A673 (cell line): Measurements from ENCODE around the gene VTN. TPM values are rescaled to one million over a fixed set of nuclear protein-coding genes. Genes with fewer than 3 reads are reported as not detected.

Experiments
- BruUV-seq: library from RNA; stranded (reverse); fragments of 400-500 nt; replicated peaks from 2 replicates; lab custom pipeline; 2021; lab: Mats Ljungman, UMichigan
- CTCF ChIA-PET: fragments of 300-600 bp; sonication (Branson Sonifier 250); formaldehyde crosslinking; loops from one replicate; lab custom pipeline; 2022; ENCODE audit warnings: antibody characterized with exemption; lab: Charles Lee
- POLR2A ChIA-PET: fragments of 300-600 bp; sonication (Branson Sonifier 250); formaldehyde crosslinking; loops from one replicate; lab custom pipeline; 2022; ENCODE audit warnings: antibody characterized with exemption; ENCODE audit not compliant: low non-redundant PET; lab: Charles Lee
- DNase-seq: peaks from one replicate; pipeline ENCODE4 v3.0.0-alpha.2; 2015; ENCODE audit warnings: low spot score
- H3K27ac ChIP-seq: fragments of 200-600 bp; sonication (generic); 2 replicates; pipeline ENCODE4 v1.5.1; 2016; ENCODE audit warnings: mixed run types, low read depth, mild to moderate bottlenecking, mixed read lengths, antibody characterized with exemption, low read length; ENCODE audit not compliant: poor library complexity, severe bottlenecking
- H3K27me3 ChIP-seq: fragments of 200-600 bp; sonication (generic); replicated peaks from 2 replicates; pipeline ENCODE4 v1.6.1; 2017; ENCODE audit warnings: mixed run types, low read depth, mild to moderate bottlenecking, mixed read lengths, antibody characterized with exemption, low read length; ENCODE audit not compliant: insufficient read depth, poor library complexity
- H3K36me3 ChIP-seq: fragments of 200-600 bp; sonication (generic); 2 replicates; pipeline ENCODE4 v1.6.1; 2016; ENCODE audit warnings: mixed run types, mild to moderate bottlenecking, mixed read lengths, antibody characterized with exemption, low read length; ENCODE audit not compliant: insufficient read depth, poor library complexity, severe bottlenecking
- H3K4me1 ChIP-seq: fragments of 200-600 bp; sonication (generic); 2 replicates; pipeline ENCODE4 v1.6.1; 2017; ENCODE audit warnings: mixed run types, mild to moderate bottlenecking, mixed read lengths, antibody characterized with exemption, low read length; ENCODE audit not compliant: insufficient read depth, poor library complexity, severe bottlenecking
- H3K4me3 ChIP-seq: fragments of 200-600 bp; sonication (generic); 2 replicates; pipeline ENCODE4 v1.5.1; 2016; ENCODE audit warnings: low read depth, mixed run types, mild to moderate bottlenecking, mixed read lengths, low read length; ENCODE audit not compliant: poor library complexity, severe bottlenecking
- H3K9me3 ChIP-seq: fragments of 200-600 bp; sonication (generic); 2 replicates; pipeline ENCODE4 v1.6.1; 2016; ENCODE audit warnings: mixed run types, low read depth, mild to moderate bottlenecking, mixed read lengths, antibody characterized with exemption, low read length; ENCODE audit not compliant: poor library complexity, severe bottlenecking
- EZH2 ChIP-seq: fragments of 200-600 bp; sonication (generic); IDR thresholded peaks from 2 replicates; pipeline ENCODE4 v1.6.1; 2017; ENCODE audit warnings: borderline replicate concordance, low read depth, mild to moderate bottlenecking, mixed read lengths, antibody characterized with exemption, low read length; ENCODE audit not compliant: poor library complexity, severe bottlenecking
- intact Hi-C: fragments of 100-400 bp; cut with micrococcal nuclease; formaldehyde crosslinking; loops from one replicate; pipeline ENCODE4 v1.10.0; 2022; ENCODE audit not compliant: unreplicated experiment
- total RNA-seq: library from RNA; stranded (reverse); gene quantifications from 2 replicates; pipeline ENCODE4 v1.2.3, GENCODE V29; 2021
- TF ChIP-seq, protein P1 (sequence below): fragments of 300-800, 200-600 bp; sonication (generic); conservative IDR thresholded peaks from 2 replicates; pipeline ENCODE4 v1.5.1; 2017; ENCODE audit warnings: low read depth, mild to moderate bottlenecking, antibody characterized with exemption, low read length, moderate library complexity, mixed read lengths

Gene VTN
- total RNA-seq, 1 experiment from 2014 or later: 0.26 TPM

DNA sequence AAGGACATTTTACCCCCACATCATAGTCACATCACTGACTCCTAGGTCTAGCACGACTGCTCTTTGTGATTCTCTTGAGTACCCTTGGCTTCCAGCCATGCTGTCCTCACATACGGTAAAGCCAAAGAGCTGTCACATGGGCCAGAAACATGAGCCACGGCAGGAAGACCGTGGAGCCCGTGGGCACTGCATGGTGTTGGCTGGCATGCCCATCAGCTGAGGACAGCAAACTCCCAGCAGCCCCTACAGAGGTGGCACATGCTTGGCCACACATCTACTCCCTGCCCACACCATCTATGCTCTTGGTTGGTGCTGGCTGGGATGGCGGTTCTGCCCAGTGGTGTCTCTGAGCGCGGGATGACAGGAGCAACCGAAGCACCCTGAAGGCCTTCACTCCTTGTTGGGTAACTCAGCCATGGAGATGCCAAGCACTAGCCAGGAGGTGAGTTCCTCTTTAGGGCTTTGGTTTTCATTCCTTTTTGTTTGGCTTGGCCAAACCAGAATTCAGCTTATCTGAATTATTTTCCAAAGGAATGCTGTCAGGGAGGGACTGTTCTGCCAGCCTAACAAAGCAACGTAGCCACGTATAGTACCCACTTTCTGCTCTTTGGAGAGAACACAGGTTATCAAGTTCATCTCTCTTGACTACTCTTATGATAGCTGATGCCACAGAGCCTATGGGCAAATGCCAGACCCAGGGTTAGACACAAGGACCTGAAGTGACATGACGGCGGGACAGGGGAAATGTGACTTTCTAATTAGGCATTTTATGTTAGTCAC lies 24.5 kb downstream of the VTN start:
- Histone ChIP-seq H3K36me3 (peaks cover 76% of the 10 kb centered on the region), H3K27ac (no peak overlapping the region), H3K9me3 (no peaks in the 10 kb centered on the region), H3K4me1 (no peaks in the 10 kb centered on the region), H3K4me3 (no peak overlapping the region), H3K27me3 (no peaks in the 10 kb centered on the region)
- TF ChIP-seq EZH2: no peak
- TF ChIP-seq, protein P1, sequence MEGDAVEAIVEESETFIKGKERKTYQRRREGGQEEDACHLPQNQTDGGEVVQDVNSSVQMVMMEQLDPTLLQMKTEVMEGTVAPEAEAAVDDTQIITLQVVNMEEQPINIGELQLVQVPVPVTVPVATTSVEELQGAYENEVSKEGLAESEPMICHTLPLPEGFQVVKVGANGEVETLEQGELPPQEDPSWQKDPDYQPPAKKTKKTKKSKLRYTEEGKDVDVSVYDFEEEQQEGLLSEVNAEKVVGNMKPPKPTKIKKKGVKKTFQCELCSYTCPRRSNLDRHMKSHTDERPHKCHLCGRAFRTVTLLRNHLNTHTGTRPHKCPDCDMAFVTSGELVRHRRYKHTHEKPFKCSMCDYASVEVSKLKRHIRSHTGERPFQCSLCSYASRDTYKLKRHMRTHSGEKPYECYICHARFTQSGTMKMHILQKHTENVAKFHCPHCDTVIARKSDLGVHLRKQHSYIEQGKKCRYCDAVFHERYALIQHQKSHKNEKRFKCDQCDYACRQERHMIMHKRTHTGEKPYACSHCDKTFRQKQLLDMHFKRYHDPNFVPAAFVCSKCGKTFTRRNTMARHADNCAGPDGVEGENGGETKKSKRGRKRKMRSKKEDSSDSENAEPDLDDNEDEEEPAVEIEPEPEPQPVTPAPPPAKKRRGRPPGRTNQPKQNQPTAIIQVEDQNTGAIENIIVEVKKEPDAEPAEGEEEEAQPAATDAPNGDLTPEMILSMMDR: no peak
- no peak for DNase-seq
- no TSS peak for BruUV-seq
- CTCF ChIA-PET: no interaction called here
- intact Hi-C loops: no loop called here
- POLR2A ChIA-PET: interaction anchor here (0.6 to 1.0 kb wide), 2 partner anchors 10 to 23 kb away, joined by 3 read pairs; partner anchors contain the start of gene IFT20

DNA sequence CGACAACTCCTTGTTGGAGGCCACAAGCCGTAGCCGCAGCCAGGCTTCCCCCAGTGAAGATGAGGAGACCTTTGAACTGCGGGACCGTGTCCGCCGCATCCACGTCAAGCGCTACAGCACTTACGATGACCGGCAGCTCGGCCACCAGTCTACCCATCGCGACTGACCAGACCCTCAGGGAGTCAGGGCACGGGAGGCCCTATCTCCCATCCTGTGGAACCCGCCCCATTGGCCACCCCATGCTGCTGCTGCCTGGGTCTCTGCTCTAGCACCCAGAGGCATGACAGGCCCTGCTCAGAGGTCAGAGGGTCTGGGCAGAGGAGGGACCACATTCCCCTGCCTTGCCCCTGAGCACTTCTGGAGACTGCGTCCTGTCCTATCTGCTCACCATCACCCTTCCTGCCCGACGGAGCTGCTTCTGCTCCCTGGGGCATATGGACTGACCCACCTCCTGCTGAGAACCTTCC lies 25.6 kb downstream of the VTN start:
- TF ChIP-seq, protein P1: no peak
- no peak for TF ChIP-seq EZH2
- no peaks in the 10 kb centered on the region for H3K27me3 ChIP-seq
- no peak overlapping the region for H3K4me3 ChIP-seq
- peaks cover 69% of the 10 kb centered on the region for H3K36me3 ChIP-seq
- H3K9me3 ChIP-seq: no peaks in the 10 kb centered on the region
- no peak overlapping the region for H3K27ac ChIP-seq
- H3K4me1 ChIP-seq: no peaks in the 10 kb centered on the region
- ChIA-PET POLR2A (no interaction called here), CTCF (no interaction called here)
- no peak for DNase-seq
- BruUV-seq: no TSS peak
- intact Hi-C loops: no loop called here

DNA sequence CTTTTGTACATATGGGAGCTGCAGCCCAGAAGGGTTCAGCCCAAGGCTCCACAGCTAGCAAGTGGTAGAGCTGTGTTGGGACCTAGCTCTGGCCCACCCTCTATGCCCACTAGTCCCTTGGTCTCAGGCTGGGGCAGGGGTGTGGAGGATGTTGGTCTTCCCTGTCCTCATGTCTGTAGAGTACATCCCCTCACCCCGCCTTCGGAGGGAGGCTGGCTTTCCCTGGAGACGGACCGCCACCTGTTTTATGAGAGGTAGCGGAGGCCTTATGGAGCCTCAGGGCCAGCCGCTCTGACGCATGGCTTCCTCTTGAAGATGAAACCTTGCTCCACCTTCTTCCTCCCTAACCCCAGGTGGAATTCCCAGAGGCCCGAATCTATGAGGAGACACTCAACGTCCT lies 26.1 kb downstream of the VTN start:
- TF ChIP-seq EZH2: no peak
- TF ChIP-seq, protein P1: no peak
- H3K9me3 ChIP-seq: no peaks in the 10 kb centered on the region
- H3K4me1 ChIP-seq: no peaks in the 10 kb centered on the region
- ChIA-PET CTCF (no interaction called here), POLR2A (no interaction called here)
- no peaks in the 10 kb centered on the region for H3K27me3 ChIP-seq
- no peak for DNase-seq
- no peak overlapping the region for H3K27ac ChIP-seq
- intact Hi-C loops: no loop called here
- H3K4me3 ChIP-seq: no peak overlapping the region
- peaks cover 65% of the 10 kb centered on the region for H3K36me3 ChIP-seq
- no TSS peak for BruUV-seq
